ENCODE data around the gene SMIM14.
"Not testable (repeated sequence)": the region's sequence is repeated elsewhere in the genome, so short reads cannot be mapped to it uniquely, and the experiment has no call there.

GRCh38 chr4:39514266-39514665, 124.4 kb downstream of the SMIM14 start:
- not testable (repeated sequence) for TF ChIP-seq CTCF (IDR thresholded peaks at IDR 0.05; ENCODE audit: low read depth, low read length)
- TF ChIP-seq, protein P1, sequence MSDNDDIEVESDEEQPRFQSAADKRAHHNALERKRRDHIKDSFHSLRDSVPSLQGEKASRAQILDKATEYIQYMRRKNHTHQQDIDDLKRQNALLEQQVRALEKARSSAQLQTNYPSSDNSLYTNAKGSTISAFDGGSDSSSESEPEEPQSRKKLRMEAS (IDR thresholded peaks at IDR 0.05; ENCODE audit: low read depth, low read length), result not testable (repeated sequence)
